GM21619 (cell line): ENCODE data around the gene ESPN.
"Not testable (repeated sequence)": the region's sequence is repeated elsewhere in the genome, so short reads cannot be mapped to it uniquely, and the experiment has no call there.

Experiments
- ATAC-seq: cut with Tn5 transposase; IDR thresholded peaks from one replicate; pipeline ENCODE4 v1.9.1; 2021; ENCODE audit not compliant: unreplicated experiment

ESPN gene

DNA sequence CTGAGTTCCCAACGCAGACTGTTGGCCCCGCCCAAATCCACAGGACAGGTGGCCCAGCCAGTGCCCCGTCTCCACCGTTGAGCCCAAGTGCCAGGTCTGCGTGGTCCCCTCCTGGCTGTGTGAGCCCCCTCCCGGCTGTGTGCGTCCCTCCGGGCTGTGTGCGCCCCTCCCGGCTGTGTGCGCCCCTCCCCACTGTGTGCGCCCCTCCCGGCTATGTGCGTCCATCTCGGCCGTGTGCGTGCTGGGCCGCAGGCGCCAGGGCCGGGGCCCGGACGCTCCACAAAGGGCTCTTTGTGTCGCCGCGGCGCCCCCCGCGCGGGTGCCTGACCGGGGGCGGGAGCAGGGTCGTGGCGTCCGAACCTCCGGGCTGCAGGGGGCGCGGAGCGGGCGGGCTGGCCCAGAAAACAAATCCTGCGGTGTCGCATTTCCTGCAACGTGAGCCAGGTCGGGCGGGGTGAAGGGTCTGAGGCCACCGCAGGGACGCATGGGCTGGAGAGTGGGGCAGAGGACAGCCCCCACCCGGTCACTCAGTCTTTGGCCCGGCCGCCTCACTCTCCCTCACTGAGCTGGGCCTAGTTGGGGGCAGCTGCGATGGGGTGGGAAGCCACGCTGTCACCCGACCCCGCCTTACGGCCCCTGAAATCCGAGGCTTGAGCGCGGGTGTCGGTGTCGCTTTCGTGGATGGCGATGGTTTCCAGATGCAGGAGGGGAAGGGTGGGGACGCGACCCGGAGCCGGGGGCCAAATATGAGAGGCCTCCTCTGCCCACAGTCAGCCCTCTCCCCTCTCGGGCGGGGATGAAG is 22.6 kb downstream of the ESPN start:
- ATAC-seq = no peak

DNA sequence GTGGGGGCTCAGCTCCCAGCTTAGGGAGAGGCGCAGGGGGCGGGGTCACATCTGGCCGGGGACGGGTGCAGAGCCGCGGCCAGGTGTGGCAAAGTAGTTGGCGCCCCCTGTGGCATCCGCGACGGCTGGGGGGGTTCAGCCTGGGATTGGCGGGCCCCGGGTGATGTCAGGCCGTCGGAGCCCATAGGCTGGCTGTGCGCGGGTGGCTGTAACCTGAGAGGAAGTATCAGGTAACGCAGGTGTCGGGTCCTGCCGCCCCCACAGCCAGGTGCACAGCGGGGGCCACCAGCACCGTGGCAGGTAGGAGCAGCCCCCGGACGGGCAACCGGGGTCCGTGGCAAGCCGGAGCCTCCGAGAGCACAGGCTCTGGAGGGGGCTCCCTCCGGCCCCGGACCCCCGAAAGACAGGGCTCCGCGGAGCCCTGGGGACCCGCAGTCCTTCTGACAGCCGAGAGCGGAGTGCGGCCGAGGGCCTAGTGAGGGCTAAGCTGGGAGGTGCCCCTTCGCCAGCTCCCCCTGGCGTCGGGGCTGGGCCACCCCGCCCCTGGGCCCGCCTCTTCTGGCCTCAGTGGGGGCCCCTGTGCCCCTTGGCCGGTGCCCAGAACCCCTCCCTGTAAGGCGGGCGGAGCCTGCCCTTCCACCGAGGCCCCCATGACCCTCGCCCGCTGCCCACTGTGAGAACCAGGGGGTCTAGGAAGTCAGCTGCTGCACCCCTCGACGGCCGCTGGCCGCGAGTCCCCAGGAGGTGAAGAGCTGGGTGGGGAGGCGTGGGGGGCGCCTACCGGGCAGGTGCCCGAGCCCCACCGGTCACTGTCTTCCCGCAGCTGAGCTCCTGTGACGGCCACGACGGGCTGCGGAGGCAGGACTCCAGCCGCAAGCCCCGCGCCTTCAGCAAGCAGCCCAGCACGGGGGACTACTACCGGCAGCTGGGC is 23.5 kb downstream of the ESPN start:
- ATAC-seq = no peak

DNA sequence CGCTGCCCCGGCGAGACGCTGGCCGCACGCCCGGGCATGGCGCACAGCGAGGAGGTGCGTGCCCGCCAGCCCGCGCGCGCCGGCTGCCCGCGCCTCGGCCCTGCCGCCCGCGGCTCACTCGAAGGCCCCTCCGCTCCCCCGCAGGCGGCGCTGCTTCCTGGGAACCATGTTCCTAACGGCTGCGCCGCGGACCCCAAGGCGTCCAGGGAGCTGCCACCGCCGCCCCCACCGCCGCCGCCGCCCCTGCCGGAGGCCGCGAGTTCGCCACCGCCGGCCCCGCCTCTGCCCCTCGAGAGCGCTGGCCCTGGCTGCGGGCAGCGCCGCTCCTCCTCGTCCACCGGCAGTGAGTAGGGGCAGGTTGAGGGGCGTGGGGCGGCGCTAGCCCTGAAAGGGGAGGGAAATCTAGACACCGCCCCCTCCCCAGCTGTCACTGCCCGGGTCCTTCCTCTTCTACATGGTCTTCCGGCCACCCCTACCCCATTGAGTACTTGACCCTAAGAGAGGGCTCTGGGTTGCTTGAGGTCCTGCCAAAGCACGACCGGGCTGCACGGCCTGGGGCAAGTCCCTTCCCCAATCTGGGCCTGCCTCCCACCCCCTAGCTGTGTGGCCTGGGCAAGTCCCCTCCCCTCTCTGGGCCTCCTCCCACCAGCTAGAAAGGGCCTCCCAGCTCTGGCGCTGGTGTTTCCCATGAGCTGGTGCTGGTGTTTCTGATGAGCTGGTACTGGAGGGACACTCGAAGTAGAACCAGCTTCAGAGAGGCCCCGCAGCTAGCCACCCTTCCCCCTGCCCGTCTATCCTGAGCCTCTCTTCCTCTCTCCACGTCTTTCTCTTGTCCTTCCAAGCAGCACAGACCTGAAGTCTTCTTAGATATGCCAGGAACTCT is 24.4 kb downstream of the ESPN start:
- ATAC-seq = no peak

- no peak for ATAC-seq
Observed at GRCh38 chr1:6450005-6450450, 25.5 kb downstream of the ESPN start.

- ATAC-seq = not testable (repeated sequence)
Observed at GRCh38 chr1:6450486-6450885, 25.9 kb downstream of the ESPN start.

DNA sequence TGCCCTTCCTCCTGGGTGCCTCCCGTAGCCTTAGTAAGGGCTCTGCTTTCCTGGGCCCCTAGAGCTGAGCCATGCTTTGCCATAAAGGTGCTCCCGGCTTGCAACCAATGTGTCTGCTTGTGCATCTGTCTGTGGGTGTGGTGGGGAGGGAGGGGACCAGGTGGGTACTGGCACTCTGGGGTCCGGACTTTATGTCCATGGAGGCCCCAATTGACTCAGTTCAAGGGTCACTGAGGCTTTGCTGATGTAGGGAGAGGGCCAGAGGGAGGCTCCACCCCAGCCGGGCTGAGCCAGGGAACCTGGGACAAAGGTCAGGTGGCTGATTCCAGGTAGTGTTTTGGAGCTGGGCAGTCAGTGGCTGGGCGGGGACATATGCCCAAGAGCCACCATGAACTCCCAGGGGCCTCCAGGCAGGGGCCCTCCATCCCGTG is 26.4 kb downstream of the ESPN start:
- no peak for ATAC-seq

GRCh38 chr1:6453895-6454855 is 29.6 kb downstream of the ESPN start:
- not testable (repeated sequence) for ATAC-seq

DNA sequence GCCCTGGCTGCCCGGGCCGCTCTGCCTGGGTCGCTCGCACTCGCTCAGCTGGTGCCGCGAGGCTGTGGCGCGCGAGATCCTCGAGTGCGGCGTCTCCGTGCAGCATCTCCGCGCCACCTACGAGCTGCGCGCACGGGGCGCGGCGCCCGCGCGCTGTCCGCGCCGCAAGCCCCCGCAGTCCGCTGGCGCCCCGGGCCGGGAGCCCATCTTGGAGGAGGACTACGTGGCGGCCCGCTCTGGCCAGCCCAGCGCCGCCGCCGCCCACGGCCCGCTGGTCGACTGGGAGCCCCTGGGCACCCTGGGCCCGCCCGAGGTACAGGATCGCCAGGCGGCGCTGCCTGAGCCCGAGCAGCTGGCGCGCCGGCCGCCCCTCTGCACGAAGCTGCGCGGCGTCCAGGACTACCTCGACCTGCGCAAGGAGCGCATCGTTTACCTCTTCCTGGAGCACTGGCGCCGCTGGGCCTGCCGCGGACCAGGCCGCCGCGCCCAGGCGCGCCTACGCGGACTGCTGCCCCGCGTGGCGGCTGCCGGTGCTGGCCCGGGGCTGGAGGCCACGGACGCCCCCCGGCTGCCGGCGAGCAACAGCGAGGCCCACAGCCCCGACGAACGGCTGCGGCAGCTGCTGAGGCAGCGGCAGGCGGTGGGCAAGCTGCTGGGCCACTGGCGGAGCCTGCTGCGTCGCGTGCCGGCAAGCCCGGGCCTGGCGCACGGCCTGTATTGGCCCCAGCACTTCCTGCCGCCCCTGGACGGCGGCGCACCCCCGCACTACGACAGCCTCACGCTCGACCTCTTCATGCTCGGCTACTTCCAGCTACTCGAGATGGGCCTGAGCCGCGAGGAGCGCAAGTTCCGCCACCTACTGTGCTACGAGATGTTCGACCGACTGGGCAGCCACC is 30.5 kb downstream of the ESPN start:
- ATAC-seq = no peak

GRCh38 chr1:6455752-6456520 is 31.4 kb downstream of the ESPN start:
- not testable (repeated sequence) for ATAC-seq

- no peak for ATAC-seq
Observed at GRCh38 chr1:6456800-6457466, 32.4 kb downstream of the ESPN start.

- ATAC-seq = no peak
Observed at GRCh38 chr1:6459850-6460265, 35.3 kb downstream of the ESPN start.

GRCh38 chr1:6460301-6461050 is 35.9 kb downstream of the ESPN start:
- no peak for ATAC-seq

DNA sequence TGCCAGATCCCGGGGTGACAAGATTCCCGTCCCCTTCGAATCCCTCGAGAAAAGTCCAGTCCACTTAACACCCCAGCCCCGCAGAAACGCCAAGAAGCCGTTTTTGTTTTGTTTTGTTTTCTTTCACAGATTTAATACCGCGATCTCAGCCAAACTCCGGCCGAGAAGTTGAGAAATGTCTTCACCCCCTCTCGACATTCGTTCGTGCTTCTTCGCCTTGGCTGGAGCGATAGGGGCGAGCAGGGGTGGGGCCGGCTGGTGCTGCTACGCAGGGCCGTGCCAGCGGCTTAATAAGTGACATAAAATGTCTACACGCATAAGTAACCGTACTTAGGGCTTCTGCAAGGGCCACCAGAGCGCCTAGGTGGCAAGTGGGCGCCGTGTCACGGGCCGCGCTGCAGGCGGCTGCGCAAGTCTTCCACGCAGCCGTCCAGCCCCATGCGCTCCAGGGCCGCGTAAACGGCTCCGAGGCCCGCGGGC is 36.5 kb downstream of the ESPN start:
- ATAC-seq = no peak

- ATAC-seq = no peak
Observed at GRCh38 chr1:6461538-6462411, 37.2 kb downstream of the ESPN start.

DNA sequence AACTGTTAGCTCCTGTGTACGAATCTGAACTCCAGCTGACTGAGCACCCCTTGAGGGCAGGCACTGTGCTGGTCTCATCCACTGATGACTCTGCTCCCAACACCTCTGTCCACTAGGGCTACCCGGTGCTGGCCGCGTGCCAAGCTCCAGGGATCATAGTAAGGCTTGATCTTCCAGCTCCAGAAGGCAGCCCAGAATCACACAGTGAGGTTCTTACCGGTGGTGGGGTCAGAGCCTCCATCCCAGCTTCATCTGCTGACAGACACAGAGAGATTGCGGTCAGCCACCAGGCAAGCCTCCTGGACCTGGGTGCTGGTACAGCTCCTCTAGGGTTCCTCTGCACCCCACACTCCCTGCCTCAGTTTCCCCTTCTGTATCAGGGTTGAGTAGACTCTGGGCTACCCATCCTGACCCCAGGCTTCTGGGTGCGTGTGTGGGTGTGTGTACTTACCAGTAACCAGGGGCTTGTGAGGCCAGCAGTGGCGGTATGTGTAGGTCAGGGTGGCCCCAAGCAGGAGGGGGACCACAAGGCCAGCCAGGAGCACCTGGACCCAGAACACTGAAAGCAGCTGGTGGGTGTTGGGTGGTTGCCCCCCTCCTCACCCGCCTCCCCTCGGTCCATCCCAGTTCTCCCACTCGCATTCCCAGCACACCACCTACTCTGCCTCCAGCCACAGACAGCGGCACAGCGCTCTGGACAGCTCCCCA is 38.0 kb downstream of the ESPN start:
- ATAC-seq = no peak
